Measurements from ENCODE around the gene ARID4B.
"Not testable (repeated sequence)": the region's sequence is repeated elsewhere in the genome, so short reads cannot be mapped to it uniquely, and the experiment has no call there.

The ARID4B gene

DNA sequence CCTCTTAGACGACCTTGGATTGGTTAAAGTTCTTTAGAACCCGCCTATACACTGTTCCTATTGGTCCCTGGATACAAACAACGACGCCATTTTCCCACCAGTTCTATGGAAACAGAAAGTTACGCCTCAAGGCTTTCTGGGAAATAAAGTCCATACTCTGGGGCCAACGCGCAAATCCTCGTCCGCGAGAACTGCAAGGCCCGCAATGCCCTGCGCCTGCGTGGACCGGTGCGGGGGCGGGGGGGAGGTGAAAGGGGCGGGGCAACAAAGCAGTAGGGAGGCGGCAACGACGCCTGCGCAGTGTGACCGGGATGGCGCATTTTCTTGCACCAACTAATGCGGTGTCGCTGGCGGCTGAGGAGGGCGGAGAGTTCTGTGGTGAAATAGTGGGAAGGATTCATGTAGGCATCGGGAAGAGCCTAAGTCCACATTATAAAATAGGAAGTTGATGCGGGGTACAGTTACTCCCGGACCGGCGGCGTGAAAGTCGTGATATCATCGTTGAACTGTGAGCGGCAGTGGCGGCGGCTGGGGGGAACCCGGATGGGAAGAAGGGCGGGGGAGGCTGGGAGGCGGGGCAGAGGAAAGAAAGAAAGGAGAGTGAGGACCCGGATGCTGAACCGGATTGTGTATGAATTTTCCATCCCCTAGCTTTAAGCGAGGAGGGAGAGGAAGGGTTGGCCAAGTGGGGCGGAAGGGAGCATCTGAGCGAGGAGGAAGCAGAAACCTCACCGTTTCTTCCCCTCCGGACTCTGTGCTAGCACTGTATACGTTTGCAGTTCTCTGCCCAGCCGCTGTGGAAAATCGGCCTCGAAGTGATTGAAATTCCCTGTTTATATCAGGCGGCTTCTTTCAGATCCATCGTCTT, 526 bp upstream of the ARID4B start, which contains the start of gene GGPS1:
TSS of gene GGPS1 (plus strand) at position 300 of the 868 bp plus-strand sequence. CDS start 6,695 bp downstream, outside the sequence.
- DNase-seq, result peak; percentile 92 to 100 (median 98)

GRCh38 chr1:235326719-235327558, 1.0 kb downstream of the ARID4B start:
- peak in 32 of 58 donors; percentile 6 to 46 (median 27) for DNase-seq

GRCh38 chr1:235325854-235326253, 2.1 kb downstream of the ARID4B start:
- no peak for DNase-seq

GRCh38 chr1:235325139-235325538, 2.8 kb downstream of the ARID4B start:
- DNase-seq, result no peak

GRCh38 chr1:235324296-235324695, 3.7 kb downstream of the ARID4B start:
- DNase-seq, result no peak

DNA sequence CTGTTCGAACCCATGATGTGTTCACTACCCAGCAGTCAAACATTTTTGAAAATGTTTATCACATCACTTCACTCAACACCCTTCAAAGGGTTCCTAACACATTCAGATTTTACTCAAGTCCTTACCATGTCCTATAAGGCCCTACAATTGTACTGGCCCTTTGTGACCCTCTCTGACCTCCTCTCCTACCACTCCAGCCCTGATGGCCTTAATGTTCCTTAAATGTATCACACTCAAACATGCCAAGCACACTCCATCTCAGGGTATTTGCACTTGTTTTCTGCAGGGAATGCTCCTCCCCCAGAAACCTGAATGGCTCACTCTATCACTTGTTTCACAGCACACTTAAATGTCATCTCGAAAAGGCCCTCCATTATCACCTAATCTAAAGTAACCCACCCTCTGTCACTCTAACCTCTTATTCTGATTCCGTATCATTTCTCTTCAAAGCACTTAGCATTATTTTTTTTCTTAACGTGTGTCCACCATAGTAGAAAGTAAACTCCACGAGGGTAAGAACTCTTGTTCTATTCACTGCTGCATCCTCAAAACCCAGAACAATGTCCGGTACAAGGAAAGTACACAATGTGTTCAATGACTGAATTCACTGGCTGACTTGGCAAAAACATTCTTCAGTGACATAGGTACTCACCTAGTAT, 7.3 kb downstream of the ARID4B start:
- no peak for DNase-seq

DNA sequence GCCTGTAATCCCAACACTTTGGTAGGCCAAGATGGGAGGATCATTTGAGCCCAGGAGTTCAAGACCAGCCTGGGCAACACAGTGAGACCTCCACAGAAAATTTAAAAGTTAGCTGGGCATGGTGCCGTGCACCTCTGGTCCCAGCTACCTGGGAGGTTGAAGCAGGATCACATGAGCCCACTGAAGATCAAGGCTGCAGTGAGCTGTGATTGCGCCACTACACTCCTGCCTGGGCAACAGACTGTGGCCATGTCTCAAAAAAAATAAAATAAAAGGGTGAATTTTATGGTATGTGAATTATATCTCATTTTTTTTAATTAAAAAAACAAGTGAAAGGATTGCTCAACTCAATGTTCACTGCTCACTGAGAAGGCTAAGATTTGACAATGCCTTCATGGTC, 8.7 kb downstream of the ARID4B start:
- no peak for DNase-seq

GRCh38 chr1:235317168-235317567, 10.8 kb downstream of the ARID4B start:
- DNase-seq, result no peak

GRCh38 chr1:235315735-235316134, 12.2 kb downstream of the ARID4B start:
- no peak for DNase-seq

DNA sequence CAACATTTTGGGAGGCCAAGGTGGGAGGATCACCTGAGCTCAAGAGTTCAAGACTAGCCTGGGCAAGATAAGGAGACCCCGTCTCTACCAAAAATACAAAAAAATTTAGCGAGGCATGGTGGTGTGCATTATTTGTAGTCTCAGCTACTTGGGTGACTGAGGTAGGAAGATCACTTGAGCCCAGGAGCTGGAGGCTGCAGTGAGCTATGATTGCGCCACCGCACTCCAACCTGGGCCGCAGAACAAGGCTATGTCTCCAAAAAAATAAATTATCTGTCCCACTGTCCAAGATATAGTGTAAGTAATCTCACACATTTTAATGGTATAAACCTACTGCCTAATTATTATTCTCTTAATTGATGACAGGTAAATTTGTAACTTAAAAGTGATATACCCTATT, 12.8 kb downstream of the ARID4B start:
- no peak for DNase-seq

DNA sequence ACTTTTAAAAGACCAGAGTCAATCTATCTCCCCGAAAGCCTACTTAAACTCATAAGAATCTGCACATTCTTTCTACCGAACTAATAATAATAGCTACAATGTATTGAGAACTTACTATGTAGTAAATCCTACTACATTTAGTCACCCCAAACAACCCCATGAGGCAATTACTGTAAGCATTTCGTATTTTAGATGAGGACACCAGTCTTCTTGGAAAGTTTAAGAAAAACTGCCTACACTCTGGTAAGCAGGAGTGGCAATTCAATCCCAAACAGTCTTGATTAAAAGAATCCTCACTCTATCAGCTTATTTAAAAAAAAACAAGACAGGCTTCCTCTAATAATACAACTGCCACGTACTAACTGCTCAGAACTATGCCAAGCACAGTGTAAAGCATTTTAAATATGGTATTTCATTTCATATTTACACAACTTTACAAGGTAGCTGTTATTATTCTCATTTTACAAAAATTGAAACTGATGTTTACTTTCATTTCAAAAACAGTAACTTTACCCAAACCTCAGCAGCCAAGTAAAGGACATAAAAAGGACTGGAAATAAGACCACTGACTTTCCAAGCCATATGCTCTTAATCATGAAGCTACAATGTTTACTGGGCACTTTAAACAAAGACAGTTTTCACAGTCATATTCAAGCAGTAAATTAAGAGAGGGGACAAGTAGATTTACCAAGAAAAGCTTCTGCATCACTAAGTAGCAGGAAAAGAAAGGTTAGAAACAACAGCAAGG, 13.9 kb downstream of the ARID4B start:
- no peak for DNase-seq

DNA sequence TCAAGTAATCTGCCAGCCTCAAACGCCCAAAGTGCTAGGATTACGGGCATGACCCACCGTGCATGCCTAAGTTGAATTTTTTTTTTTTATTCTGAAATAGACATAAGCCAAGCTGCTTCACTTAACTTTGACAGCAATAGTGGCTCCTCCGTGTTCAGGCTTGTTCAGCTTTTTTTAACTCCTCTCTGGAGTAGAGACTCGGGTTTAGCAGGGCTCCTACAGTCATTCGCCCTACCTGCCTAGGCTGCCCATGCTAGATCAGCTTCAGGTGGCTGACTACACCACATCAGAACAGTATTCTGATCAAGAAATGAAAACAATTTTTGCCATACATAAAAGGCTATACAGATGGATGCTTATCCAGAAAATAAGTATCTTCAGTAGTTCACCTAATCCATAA, 14.7 kb downstream of the ARID4B start:
- no peak for DNase-seq

DNA sequence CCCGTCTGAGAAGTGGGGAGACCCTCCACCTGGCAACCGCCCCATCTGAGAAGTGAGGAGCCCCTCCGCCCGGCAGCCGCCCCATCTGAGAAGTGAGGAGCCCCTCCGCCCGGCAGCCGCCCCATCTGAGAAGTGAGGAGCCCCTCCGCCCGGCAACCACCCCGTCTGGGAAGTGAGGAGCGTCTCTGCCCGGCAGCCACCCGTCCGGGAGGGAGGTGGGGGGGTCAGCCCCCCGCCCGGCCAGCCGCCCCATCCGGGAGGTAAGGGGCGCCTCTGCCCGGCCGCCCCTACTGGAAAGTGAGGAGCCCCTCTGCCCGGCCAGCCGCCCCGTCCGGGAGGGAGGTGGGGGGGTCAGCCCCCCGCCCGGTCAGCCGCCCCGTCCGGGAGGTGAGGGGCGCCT, 18.8 kb downstream of the ARID4B start:
- DNase-seq, result not testable (repeated sequence)

DNA sequence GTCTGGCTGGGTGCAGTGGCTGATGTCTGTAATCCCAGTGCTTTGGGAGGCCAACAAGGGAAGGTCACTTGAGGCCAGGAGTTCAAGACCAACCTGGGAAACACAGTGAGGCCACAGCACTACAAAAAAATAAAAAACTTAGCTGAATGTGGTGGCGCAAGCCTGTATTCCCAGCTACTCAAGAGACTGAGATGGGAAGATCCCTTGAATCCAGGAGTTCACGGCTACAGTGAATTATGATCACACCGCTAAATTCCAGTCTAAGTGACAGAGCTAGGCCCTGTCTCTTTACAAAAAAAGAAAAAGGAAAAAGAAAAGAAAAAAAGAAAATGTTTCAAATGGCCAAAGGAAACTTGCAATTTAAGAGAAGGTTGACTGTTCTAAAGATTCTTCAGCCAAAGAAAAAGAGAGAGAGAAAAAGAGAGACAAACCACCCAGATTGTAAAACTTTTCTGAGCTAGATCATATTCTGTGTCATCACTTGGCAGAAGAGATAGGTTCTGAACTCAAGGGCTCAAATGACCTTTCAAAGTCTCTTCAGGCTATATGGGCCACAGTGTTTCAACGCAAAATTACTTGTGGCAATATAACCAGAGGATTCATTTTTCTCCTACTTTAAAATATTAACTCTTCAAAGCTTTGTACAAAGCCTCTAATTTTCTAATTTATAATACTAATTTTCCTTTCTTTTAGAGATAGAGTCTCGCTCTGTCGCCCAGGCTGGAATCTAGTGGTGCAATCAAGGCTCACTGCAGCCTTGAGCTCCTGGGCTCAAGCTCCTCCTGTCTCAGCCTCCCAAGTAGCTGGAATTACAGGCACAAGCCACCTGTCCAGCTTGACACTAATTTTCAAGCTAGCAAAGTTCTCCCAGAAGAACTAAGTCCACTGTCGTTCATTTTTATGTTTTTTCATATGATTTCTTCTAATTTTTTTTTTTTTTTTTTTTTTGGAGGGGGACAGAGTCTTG, 20.5 kb downstream of the ARID4B start:
- DNase-seq, result no peak

DNA sequence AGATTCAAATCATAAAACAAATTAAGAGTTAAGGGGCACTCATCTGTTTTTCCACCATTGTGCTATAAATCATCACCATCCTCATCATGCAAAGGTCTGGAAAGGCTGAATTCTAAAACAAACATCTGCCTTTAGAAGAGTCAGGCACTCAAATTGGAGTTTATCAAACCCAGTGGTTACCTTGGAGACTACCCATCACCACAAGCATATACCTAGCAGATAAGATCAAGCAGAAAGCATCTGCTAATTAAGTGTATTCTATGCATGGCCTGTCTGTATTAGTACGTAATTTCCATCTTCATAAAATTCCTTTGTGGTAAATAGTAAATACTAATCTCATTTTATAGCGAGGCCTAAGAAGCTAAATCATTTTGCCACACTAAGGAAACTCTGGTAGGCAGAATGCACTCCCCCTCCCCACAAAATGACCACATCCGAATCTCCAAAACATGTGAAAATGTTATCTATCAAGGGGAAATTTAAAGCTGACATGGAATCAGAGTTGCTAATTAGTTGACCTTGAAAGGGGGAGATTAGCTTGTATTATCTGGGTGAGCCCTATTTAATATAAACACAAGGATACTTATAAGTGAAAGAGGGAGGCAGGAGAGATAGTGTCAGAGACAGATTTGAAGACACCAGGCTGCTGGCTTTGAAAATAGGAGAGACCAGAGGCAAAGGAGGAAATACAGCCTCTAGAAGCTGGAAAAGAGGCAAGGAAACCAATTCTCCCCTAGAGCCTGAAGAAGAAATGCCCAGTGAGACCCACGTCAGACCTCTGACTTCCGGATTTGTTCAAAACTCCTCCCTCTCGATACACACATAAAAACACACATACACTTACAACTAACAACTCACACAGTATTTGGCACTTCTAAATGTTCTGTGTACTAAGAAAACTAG, 23.2 kb downstream of the ARID4B start:
- DNase-seq, result no peak

GRCh38 chr1:235302143-235302542, 25.8 kb downstream of the ARID4B start:
- DNase-seq, result no peak

DNA sequence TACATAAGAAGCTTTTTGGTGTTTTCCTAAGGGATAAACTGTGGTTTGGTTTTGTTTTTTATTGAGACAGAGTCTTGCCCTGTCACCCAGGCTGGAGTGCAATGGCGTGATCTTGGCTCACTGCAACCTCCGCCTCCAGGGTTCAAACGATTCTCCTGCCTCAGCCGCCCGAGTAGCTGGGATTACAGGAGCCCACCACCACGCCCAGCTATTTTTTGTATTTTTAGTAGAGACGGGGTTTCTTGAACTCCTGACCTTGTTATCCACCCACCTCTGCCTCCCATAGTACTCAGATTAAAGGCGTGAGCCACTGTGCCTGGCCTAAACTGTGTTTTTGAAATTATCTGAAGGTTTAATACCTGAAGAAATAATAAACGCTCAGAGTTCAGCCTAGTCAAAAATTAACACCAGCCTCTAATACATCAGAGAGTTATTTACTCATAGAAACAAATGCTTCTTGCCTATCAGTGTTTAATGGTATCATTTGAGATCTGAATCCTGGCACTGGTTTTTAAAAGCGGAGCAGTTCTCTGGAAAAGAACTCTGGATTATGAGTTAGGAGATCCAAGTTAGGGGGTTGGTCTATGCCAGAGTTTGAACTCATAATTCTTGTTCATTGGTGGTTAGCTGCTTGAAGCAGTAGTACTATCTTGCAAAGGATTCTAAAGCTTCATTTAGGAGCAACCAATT, 28.7 kb downstream of the ARID4B start:
- no peak for DNase-seq

DNA sequence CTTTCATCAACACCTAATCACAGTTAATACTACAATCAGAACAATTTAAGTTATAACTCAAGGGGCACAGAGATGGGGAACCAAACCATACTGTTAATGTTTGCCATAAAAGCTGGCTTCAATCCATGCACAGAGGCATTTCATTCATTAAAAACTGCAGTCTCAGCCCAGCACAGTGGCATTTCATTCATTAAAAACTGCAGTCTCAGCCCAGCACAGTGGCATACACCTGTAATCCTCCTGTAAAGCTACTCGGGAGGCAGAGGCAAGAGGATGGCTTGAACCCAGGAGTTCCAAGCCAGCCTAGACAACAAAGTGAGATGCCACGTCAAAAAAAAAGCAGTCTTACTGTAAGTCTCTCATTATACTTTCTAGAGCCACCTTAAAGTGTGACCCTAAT, 29.2 kb downstream of the ARID4B start:
- no peak for DNase-seq
